ENCODE data around the gene AKAP13. TPM values are rescaled to one million over a fixed set of nuclear protein-coding genes. Genes with fewer than 3 reads are reported as not detected.
"Not testable (repeated sequence)": the region's sequence is repeated elsewhere in the genome, so short reads cannot be mapped to it uniquely, and the experiment has no call there.

Gene AKAP13
- total and polyA plus RNA-seq, 2 of the 8 experiments (the other 6 are each of a cell fraction or from before 2014, with no cell fraction given) = 14.0 to 46.2 TPM

GRCh38 chr15:85535533-85536330, 155.3 kb downstream of the AKAP13 start:
- CTCF ChIA-PET (ENCODE audit: partially characterized antibody) = interaction anchor here (0.8 kb wide), 1 partner anchor 8 kb away, joined by 4 read pairs; no protein-coding TSS in a partner anchor
- H3K23me2 ChIP-seq (ENCODE audit: low read depth, low read length); H2AFZ ChIP-seq (ENCODE audit: low read length); H2BK5ac ChIP-seq (ENCODE audit: low read depth, low read length); H3K79me1 ChIP-seq (ENCODE audit: low read depth, low read length); H2BK20ac ChIP-seq (ENCODE audit: low read length); H3K14ac ChIP-seq (ENCODE audit: insufficient read length); H3K4me3 ChIP-seq (ENCODE audit: extremely low read depth in 1 of 4, insufficient read depth in 2 of 4, low read depth in 3 of 4, low read length in 4 of 4); H3K36me3 ChIP-seq (ENCODE audit: control insufficient read depth in 2 of 4, insufficient read depth in 4 of 4, low read length in 3 of 4); H3K9ac ChIP-seq (replicated peaks in 1 of 4; ENCODE audit: extremely low read depth in 1 of 4, low read depth in 3 of 4, low read length in 3 of 4); H2AK5ac ChIP-seq (ENCODE audit: low read depth, low read length); H2BK12ac ChIP-seq (ENCODE audit: low read depth, low read length); H3K79me2 ChIP-seq (ENCODE audit: control insufficient read depth in 1 of 2, insufficient read depth in 2 of 2, low read length in 2 of 2); H4K20me1 ChIP-seq (replicated peaks in 1 of 2; ENCODE audit: control insufficient read depth in 1 of 2, insufficient read depth in 2 of 2, low read length in 2 of 2); H3K27me3 ChIP-seq (replicated peaks in 1 of 4; ENCODE audit: control insufficient read depth in 3 of 4, extremely low read depth in 1 of 4, insufficient read depth in 3 of 4, low read length in 3 of 4); H3K4me1 ChIP-seq (replicated peaks in 1 of 4; ENCODE audit: control insufficient read depth in 3 of 4, insufficient read depth in 4 of 4, low read length in 3 of 4); H4K91ac ChIP-seq (replicated peaks; ENCODE audit: insufficient read length, low read length); DNase-seq (ENCODE audit: low read depth in 1 of 2, low spot score in 2 of 2); H2BK15ac ChIP-seq (ENCODE audit: low read length); H3K9me3 ChIP-seq (ENCODE audit: insufficient read depth in 2 of 2, low read depth in 1 of 2, low read length in 1 of 2); H2BK120ac ChIP-seq (replicated peaks; ENCODE audit: low read depth, low read length); FAIRE-seq; H4K8ac ChIP-seq (ENCODE audit: extremely low read depth, insufficient read depth, low read length); H4K5ac ChIP-seq (ENCODE audit: insufficient read length, low read depth, low read length); H3K4me2 ChIP-seq (ENCODE audit: insufficient read depth in 1 of 2, low read depth in 2 of 2, low read length in 2 of 2); H3K4ac ChIP-seq (replicated peaks; ENCODE audit: insufficient read length, low read depth, low read length); H3K23ac ChIP-seq (ENCODE audit: insufficient read length); H3K18ac ChIP-seq (ENCODE audit: extremely low read depth, low read length); H3K27ac ChIP-seq (ENCODE audit: low read depth, low read length); POLR2A ChIA-PET (ENCODE audit: partially characterized antibody); H3K56ac ChIP-seq (replicated peaks; ENCODE audit: insufficient read length, low read depth, low read length): not testable (repeated sequence)
- 86% methylated on average over 4 of the region's 7 CpGs; no CpG with 5 or more reads in 1 of the 2 experiments for WGBS, 2 experiments (ENCODE audit: extremely low coverage in 1 of 2, insufficient coverage in 1 of 2, insufficient read length in 1 of 2, insufficient replicate concordance in 2 of 2, low coverage in 1 of 2, low lambda C conversion rate in 2 of 2, missing lambda C conversion rate in 1 of 2)

Data from H1 (cell line).